H9 (cell line): Measurements from ENCODE around the gene ZNF440. TPM values are rescaled to one million over a fixed set of nuclear protein-coding genes. Genes with fewer than 3 reads are reported as not detected.

Experiments used
- DNase-seq: peaks from one replicate; pipeline ENCODE4 v3.0.0-alpha.2; 2017
- H2AFZ ChIP-seq: one replicate; pipeline ENCODE4 v1.6.1; 2013; ENCODE audit warnings: mild to moderate bottlenecking, low read length, control low read depth, moderate library complexity
- H2AK5ac ChIP-seq: 2 replicates; pipeline ENCODE4 v1.6.1; 2013; ENCODE audit warnings: low read length, control low read depth, mixed read lengths; ENCODE audit not compliant: insufficient read length
- H2BK120ac ChIP-seq: one replicate; pipeline ENCODE4 v1.6.1; 2013; ENCODE audit warnings: low read depth, mild to moderate bottlenecking, low read length, control low read depth, inconsistent platforms; ENCODE audit not compliant: poor library complexity, severe bottlenecking
- H2BK12ac ChIP-seq: 2 replicates; pipeline ENCODE4 v1.6.1; 2013; ENCODE audit warnings: low read length, control low read depth, mixed read lengths, low read depth; ENCODE audit not compliant: insufficient read length
- H2BK15ac ChIP-seq: 2 replicates; pipeline ENCODE4 v1.6.1; 2013; ENCODE audit warnings: low read depth, low read length, control low read depth
- H2BK20ac ChIP-seq: one replicate; pipeline ENCODE4 v1.6.1; 2013; ENCODE audit warnings: low read depth, mild to moderate bottlenecking, low read length, control low read depth, inconsistent platforms; ENCODE audit not compliant: poor library complexity, severe bottlenecking
- H2BK5ac ChIP-seq: 2 replicates; pipeline ENCODE4 v1.6.1; 2013; ENCODE audit warnings: low read length, control low read depth, mixed read lengths; ENCODE audit not compliant: insufficient read length
- H3K14ac ChIP-seq: 2 replicates; pipeline ENCODE4 v1.6.1; 2013; ENCODE audit warnings: low read length, control low read depth; ENCODE audit not compliant: insufficient read depth
- H3K18ac ChIP-seq: 2 replicates; pipeline ENCODE4 v1.6.1; 2013; ENCODE audit warnings: low read depth, mild to moderate bottlenecking, mixed read lengths, low read length, control low read depth; ENCODE audit not compliant: insufficient read length
- H3K23ac ChIP-seq: 2 replicates; pipeline ENCODE4 v1.6.1; 2013; ENCODE audit warnings: low read length, control low read depth, mixed read lengths, low read depth; ENCODE audit not compliant: insufficient read length
- H3K23me2 ChIP-seq: 2 replicates; pipeline ENCODE4 v1.6.1; 2013; ENCODE audit warnings: low read depth, mild to moderate bottlenecking, mixed read lengths, low read length, control low read depth; ENCODE audit not compliant: insufficient read length, poor library complexity, severe bottlenecking
- H3K27ac ChIP-seq: 2 replicates; pipeline ENCODE4 v1.5.1; 2013; ENCODE audit warnings: low read length, control low read depth, mixed read lengths, low read depth; ENCODE audit not compliant: insufficient read length
- H3K27me3 ChIP-seq: 2 replicates; pipeline ENCODE4 v1.6.1; 2013; ENCODE audit warnings: low read length, control low read depth, inconsistent platforms; ENCODE audit not compliant: insufficient read depth
- H3K4ac ChIP-seq: 2 replicates; pipeline ENCODE4 v1.6.1; 2013; ENCODE audit warnings: low read depth, mild to moderate bottlenecking, control low read depth, inconsistent platforms, low read length, moderate library complexity
- H3K4me1 ChIP-seq: 2 replicates; pipeline ENCODE4 v1.6.1; 2013; ENCODE audit warnings: low read length, control low read depth, inconsistent platforms; ENCODE audit not compliant: insufficient read depth
- H3K4me2 ChIP-seq: 2 replicates; pipeline ENCODE4 v1.6.1; 2013; ENCODE audit warnings: low read length, control low read depth, mixed read lengths; ENCODE audit not compliant: insufficient read length, insufficient read depth
- H3K56ac ChIP-seq: 2 replicates; pipeline ENCODE4 v1.6.1; 2013; ENCODE audit warnings: low read depth, mild to moderate bottlenecking, mixed read lengths, low read length, control low read depth; ENCODE audit not compliant: insufficient read length
- H3K79me1 ChIP-seq: 2 replicates; pipeline ENCODE4 v1.6.1; 2013; ENCODE audit warnings: low read depth, mild to moderate bottlenecking, moderate library complexity, low read length, control low read depth, inconsistent platforms; ENCODE audit not compliant: insufficient read depth, poor library complexity, severe bottlenecking
- H3K79me2 ChIP-seq: 2 replicates; pipeline ENCODE4 v1.6.1; 2013; ENCODE audit warnings: low read length, control low read depth, inconsistent platforms; ENCODE audit not compliant: insufficient read depth
- H3K9ac ChIP-seq: 2 replicates; pipeline ENCODE4 v1.6.1; 2013; ENCODE audit warnings: low read length, control low read depth, mixed read lengths; ENCODE audit not compliant: insufficient read length; ENCODE audit errors: extremely low read depth
- H3K9me3 ChIP-seq: one replicate; pipeline ENCODE4 v1.6.1; 2013; ENCODE audit warnings: low read depth, low read length, inconsistent platforms; ENCODE audit not compliant: control insufficient read depth
- H3T11ph ChIP-seq: one replicate; pipeline ENCODE4 v1.6.1; 2013; ENCODE audit warnings: mild to moderate bottlenecking, low read length, control low read depth, inconsistent platforms
- H4K20me1 ChIP-seq: one replicate; pipeline ENCODE4 v1.6.1; 2013; ENCODE audit not compliant: control insufficient read depth, insufficient read length, insufficient read depth
- H4K5ac ChIP-seq: 2 replicates; pipeline ENCODE4 v1.6.1; 2013; ENCODE audit warnings: low read depth, mild to moderate bottlenecking, mixed read lengths, low read length, control low read depth; ENCODE audit not compliant: insufficient read length
- H4K8ac ChIP-seq: replicated peaks from 2 replicates; pipeline ENCODE4 v1.6.1; 2013; ENCODE audit warnings: low read length, control low read depth, mixed read lengths, low read depth; ENCODE audit not compliant: insufficient read length
- H4K91ac ChIP-seq: 2 replicates; pipeline ENCODE4 v1.6.1; 2013; ENCODE audit warnings: low read depth, mild to moderate bottlenecking, moderate library complexity, mixed read lengths, low read length, control low read depth; ENCODE audit not compliant: insufficient read length
- H3K27ac Mint-ChIP-seq, 3 experiments: 2 replicates in 2 of 3; 3 replicates in 1 of 3; pipeline ENCODE4 v1.8.0; 2020 to 2021; ENCODE audit warnings: mixed read lengths in 3 of 3, mild to moderate bottlenecking in 1 of 3, moderate library complexity in 1 of 3
- H3K27me3 Mint-ChIP-seq: 2 replicates; pipeline ENCODE4 v1.8.0; 2021; ENCODE audit warnings: low read depth, mild to moderate bottlenecking, moderate library complexity, mixed read lengths
- H3K36me3 Mint-ChIP-seq, 3 experiments: 2 replicates in 2 of 3; 3 replicates in 1 of 3; pipeline ENCODE4 v1.8.0; 2020 to 2021; ENCODE audit warnings: low read depth in 3 of 3, mixed read lengths in 3 of 3; ENCODE audit not compliant: insufficient read depth in 1 of 3
- H3K4me1 Mint-ChIP-seq, 2 experiments: 2 replicates each; pipeline ENCODE4 v1.8.0; 2020; ENCODE audit warnings: mixed read lengths in 2 of 2
- H3K4me3 Mint-ChIP-seq, 2 experiments: 2 replicates in 1 of 2; 3 replicates in 1 of 2; pipeline ENCODE4 v1.8.0; 2020 to 2021; ENCODE audit warnings: mild to moderate bottlenecking in 2 of 2, mixed read lengths in 2 of 2, moderate library complexity in 1 of 2
- H3K9me3 Mint-ChIP-seq, 2 experiments: 2 replicates in 1 of 2; 3 replicates in 1 of 2; pipeline ENCODE4 v1.8.0; 2020; ENCODE audit warnings: mild to moderate bottlenecking in 2 of 2, mixed read lengths in 2 of 2, moderate library complexity in 1 of 2
- CTCF ChIP-seq: fragments of 200-600 bp; sonication (generic); conservative IDR thresholded peaks from 3 replicates; pipeline ENCODE4 v1.8.0; 2021; ENCODE audit warnings: antibody characterized with exemption, mild to moderate bottlenecking
- WGBS: extraction: QIAGEN DNeasy Blood & Tissue Kit; methylation state at CpG from one replicate; pipeline ENCODE4 v1.1.7; 2013; ENCODE audit warnings: missing lambda C conversion rate, low lambda C conversion rate, mixed read lengths; ENCODE audit not compliant: insufficient read length; ENCODE audit errors: extremely low coverage; 5-methylcytosine and 5-hydroxymethylcytosine counted together
- total RNA-seq: library from RNA; stranded (reverse); gene quantifications from 2 replicates; pipeline ENCODE4 v1.2.1, GENCODE V29; 2021

The ZNF440 gene
- total RNA-seq, 1 experiment from 2014 or later, result 4.1 TPM

- no peak overlapping the region for H3K4me3 Mint-ChIP-seq
- H2BK5ac ChIP-seq, result no peak overlapping the region
- no peak overlapping the region for H2BK20ac ChIP-seq
- H3K9me3 ChIP-seq, result peaks cover 1% of the 10 kb centered on the region
- H3K9me3 Mint-ChIP-seq, result peaks cover 32 to 76% of the 10 kb centered on the region in 2 experiments
- no peak overlapping the region for H3T11ph ChIP-seq
- peaks cover 10 to 15% of the 10 kb centered on the region in 2 experiments for H3K4me1 Mint-ChIP-seq
- no peak overlapping the region for H2AFZ ChIP-seq
- no peak overlapping the region for H3K27ac Mint-ChIP-seq
- no CpG with 5 or more reads among the region's 2 CpGs for WGBS
- peaks cover under 1% of the 10 kb centered on the region for H3K23me2 ChIP-seq
- no peak overlapping the region for H3K23ac ChIP-seq
- H2BK12ac ChIP-seq, result no peak overlapping the region
- H3K56ac ChIP-seq, result no peak overlapping the region
- H2BK120ac ChIP-seq, result no peak overlapping the region
- H4K91ac ChIP-seq, result no peak overlapping the region
- no peak for TF ChIP-seq CTCF
- no peak overlapping the region for H3K27ac ChIP-seq
- no peak overlapping the region for H3K14ac ChIP-seq
- no peaks in the 10 kb centered on the region for H3K4me1 ChIP-seq
- H3K18ac ChIP-seq, result no peak overlapping the region
- H3K9ac ChIP-seq, result no peak overlapping the region
- H3K36me3 Mint-ChIP-seq, result peaks cover 0 to 10% (median 0%) of the 10 kb centered on the region in 3 experiments; a peak in 3 of 7 replicates
- no peak overlapping the region for H2AK5ac ChIP-seq
- peaks cover 26% of the 10 kb centered on the region for H3K27me3 Mint-ChIP-seq
- no peak overlapping the region for H2BK15ac ChIP-seq
- no peaks in the 10 kb centered on the region for H3K27me3 ChIP-seq
- H3K79me1 ChIP-seq, result no peaks in the 10 kb centered on the region
- H3K79me2 ChIP-seq, result no peaks in the 10 kb centered on the region
- no peak overlapping the region for H3K4me2 ChIP-seq
- no peak overlapping the region for H4K8ac ChIP-seq
- no peak overlapping the region for H4K5ac ChIP-seq
- H4K20me1 ChIP-seq, result no peaks in the 10 kb centered on the region
- no peak overlapping the region for H3K4ac ChIP-seq
- no peak for DNase-seq
These were observed 29.6 kb downstream of the ZNF440 start for GRCh38 chr19:11843722-11844121.
